HepG2 (cell line): Measurements from ENCODE around the gene RSKR. TPM values are rescaled to one million over a fixed set of nuclear protein-coding genes. Genes with fewer than 3 reads are reported as not detected.

Source experiments
- ARID2 ChIP-seq: sonication (generic); formaldehyde crosslinking; IDR thresholded peaks from 2 replicates; pipeline ENCODE4 v1.8.1; 2022; ENCODE audit warnings: mild to moderate bottlenecking, missing genetic modification reagents, borderline replicate concordance
- CBX5 ChIP-seq: sonication (generic); formaldehyde crosslinking; IDR thresholded peaks from 2 replicates; pipeline ENCODE4 v1.4.0; 2020; ENCODE audit warnings: missing genetic modification reagents, borderline replicate concordance
- MAF1 ChIP-seq: sonication (generic); formaldehyde crosslinking; IDR thresholded peaks from 2 replicates; pipeline ENCODE4 v1.5.0; 2020; ENCODE audit warnings: missing genetic modification reagents, borderline replicate concordance
- SAFB2 ChIP-seq: sonication (generic); formaldehyde crosslinking; IDR thresholded peaks from 2 replicates; pipeline ENCODE4 v1.5.1; 2020; ENCODE audit warnings: missing genetic modification reagents, low read depth, mild to moderate bottlenecking, borderline replicate concordance
- SCMH1 ChIP-seq: sonication (generic); formaldehyde crosslinking; IDR thresholded peaks from 2 replicates; pipeline ENCODE4 v1.9.0; 2021; ENCODE audit warnings: missing genetic modification reagents, mild to moderate bottlenecking, borderline replicate concordance
- SRY ChIP-seq: sonication (generic); formaldehyde crosslinking; IDR thresholded peaks from 2 replicates; pipeline ENCODE4 v1.8.0; 2022; ENCODE audit warnings: mild to moderate bottlenecking, missing genetic modification reagents
- ZBTB20 ChIP-seq: sonication (generic); formaldehyde crosslinking; IDR thresholded peaks from 2 replicates; pipeline ENCODE4 v1.8.1; 2023; ENCODE audit warnings: missing genetic modification reagents, low read depth, mild to moderate bottlenecking, borderline replicate concordance
- ZKSCAN1 ChIP-seq: fragments of 150-350 bp; IDR thresholded peaks from 2 replicates; pipeline ENCODE4 v1.6.1; 2014; ENCODE audit warnings: low read length
- ZNF205 ChIP-seq: IDR thresholded peaks from 2 replicates; pipeline ENCODE4 v1.6.1; 2018; ENCODE audit warnings: missing biosample characterization, missing genetic modification reagents
- ZNF605 ChIP-seq: sonication (generic); formaldehyde crosslinking; IDR thresholded peaks from 2 replicates; pipeline ENCODE4 v1.8.0; 2022; ENCODE audit warnings: mild to moderate bottlenecking, missing genetic modification reagents
- ZNF772 ChIP-seq: sonication (generic); formaldehyde crosslinking; IDR thresholded peaks from 2 replicates; pipeline ENCODE4 v1.5.0; 2020; ENCODE audit warnings: mild to moderate bottlenecking, missing genetic modification reagents
- ZNF782 ChIP-seq: sonication (generic); formaldehyde crosslinking; IDR thresholded peaks from 2 replicates; pipeline ENCODE4 v1.4.0; 2020; ENCODE audit warnings: missing genetic modification reagents, mild to moderate bottlenecking, borderline replicate concordance
- polyA plus RNA-seq, 8 experiments: library from polyadenylated mRNA; depleted of rRNA in 3 of 8; stranded (reverse) in 7 of 8; unstranded in 1 of 8; fragments of >200 nt; fragmentation: Illumina TruSeq in 4 of 8; extraction: Trizol in 4 of 8; gene quantifications; 2 replicates each; pipeline versions ENCODE4 v1.2.1 to v1.2.3, GENCODE V29; 2011 to 2016; ENCODE audit warnings: low read depth in 4 of 8, missing spikeins in 1 of 8, mixed read lengths in 1 of 8; ENCODE audit not compliant: insufficient read depth in 1 of 8
- total RNA-seq, 5 experiments: library from RNA; depleted of rRNA; stranded (reverse); fragments of >200 nt; fragmentation: Illumina TruSeq; extraction: Trizol; gene quantifications; 2 replicates each; pipeline ENCODE4 v1.2.3, GENCODE V29; 2016; ENCODE audit warnings: low read depth in 1 of 5
- TF ChIP-seq, protein P1 (sequence below): sonication (generic); formaldehyde crosslinking; IDR thresholded peaks from 2 replicates; pipeline ENCODE4 v1.5.1; 2020; ENCODE audit warnings: missing genetic modification reagents, mild to moderate bottlenecking, borderline replicate concordance
- TF ChIP-seq, protein P2 (sequence below): sonication (generic); formaldehyde crosslinking; IDR thresholded peaks from 2 replicates; pipeline ENCODE4 v1.4.0; 2020; ENCODE audit warnings: mild to moderate bottlenecking, missing genetic modification reagents, borderline replicate concordance
- TF ChIP-seq, protein P3 (sequence below): sonication (generic); formaldehyde crosslinking; IDR thresholded peaks from 2 replicates; pipeline ENCODE4 v1.4.0; 2020; ENCODE audit warnings: missing genetic modification reagents, mild to moderate bottlenecking, borderline replicate concordance
- TF ChIP-seq, protein P4 (sequence below): fragments of 450-650 bp; IDR thresholded peaks from 2 replicates; pipeline ENCODE4 v1.6.1; 2017

The RSKR gene
- total and polyA plus RNA-seq, 2 of the 13 experiments (the other 11 are each of a cell fraction or from before 2014, with no cell fraction given): 5.0 to 10.4 TPM

DNA sequence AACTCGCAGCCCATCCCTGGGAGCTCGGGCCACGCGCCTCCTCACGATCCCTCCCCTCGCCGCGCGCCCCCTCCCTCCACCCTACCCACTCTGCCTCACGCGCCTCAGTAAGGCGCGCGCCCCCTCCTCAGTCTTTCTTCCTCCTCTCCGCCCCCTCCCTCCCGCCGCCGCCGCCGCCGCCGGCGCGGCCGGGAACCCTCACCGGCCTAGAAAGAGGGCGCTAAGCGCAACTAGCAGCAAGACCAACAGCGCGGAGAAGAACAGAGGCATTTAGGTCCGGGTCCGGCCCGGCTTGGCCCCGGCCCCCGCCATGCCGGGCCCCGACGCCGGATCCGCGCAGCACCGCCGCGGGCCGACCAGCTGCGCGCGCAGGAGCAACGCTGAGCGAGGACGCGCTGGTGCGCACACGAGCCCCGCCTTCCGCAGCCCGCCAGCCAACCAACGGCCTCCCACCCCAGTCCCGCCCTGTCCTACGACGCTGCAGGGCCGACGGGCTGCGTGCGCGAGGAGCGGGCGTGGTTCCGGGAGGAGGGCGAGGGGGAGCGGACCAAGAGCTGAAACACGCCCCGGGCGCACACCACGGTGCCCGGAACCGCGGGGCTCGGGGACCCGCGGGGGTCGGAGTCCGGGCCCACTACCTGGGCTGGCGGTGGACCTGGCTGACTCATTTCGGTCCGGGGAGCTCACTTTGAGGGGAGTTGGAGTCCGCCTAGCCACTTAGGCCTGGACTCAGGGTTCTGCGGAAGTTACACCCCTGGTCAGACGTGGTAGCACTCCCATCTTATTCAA, 31.0 kb upstream of the RSKR start, which contains the start of gene BLTP2 (continued):
- peak; percentile 53; the same call in 1 of the 2 replicates for TF ChIP-seq SAFB2 (CRISPR knock-in tag)
- TF ChIP-seq ZNF605 (CRISPR knock-in tag): peak; percentile 67
- TF ChIP-seq ZNF772 (CRISPR knock-in tag): 0 out of 2 replicates have a peak, but pooled peaks have one; percentile 79
- TF ChIP-seq SCMH1: no peak
- TF ChIP-seq, protein P1, sequence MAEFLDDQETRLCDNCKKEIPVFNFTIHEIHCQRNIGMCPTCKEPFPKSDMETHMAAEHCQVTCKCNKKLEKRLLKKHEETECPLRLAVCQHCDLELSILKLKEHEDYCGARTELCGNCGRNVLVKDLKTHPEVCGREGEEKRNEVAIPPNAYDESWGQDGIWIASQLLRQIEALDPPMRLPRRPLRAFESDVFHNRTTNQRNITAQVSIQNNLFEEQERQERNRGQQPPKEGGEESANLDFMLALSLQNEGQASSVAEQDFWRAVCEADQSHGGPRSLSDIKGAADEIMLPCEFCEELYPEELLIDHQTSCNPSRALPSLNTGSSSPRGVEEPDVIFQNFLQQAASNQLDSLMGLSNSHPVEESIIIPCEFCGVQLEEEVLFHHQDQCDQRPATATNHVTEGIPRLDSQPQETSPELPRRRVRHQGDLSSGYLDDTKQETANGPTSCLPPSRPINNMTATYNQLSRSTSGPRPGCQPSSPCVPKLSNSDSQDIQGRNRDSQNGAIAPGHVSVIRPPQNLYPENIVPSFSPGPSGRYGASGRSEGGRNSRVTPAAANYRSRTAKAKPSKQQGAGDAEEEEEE (CRISPR knock-in tag): no peak
- no peak; the same call in 1 of the 2 replicates for TF ChIP-seq SRY (CRISPR knock-in tag)
- TF ChIP-seq, protein P2, sequence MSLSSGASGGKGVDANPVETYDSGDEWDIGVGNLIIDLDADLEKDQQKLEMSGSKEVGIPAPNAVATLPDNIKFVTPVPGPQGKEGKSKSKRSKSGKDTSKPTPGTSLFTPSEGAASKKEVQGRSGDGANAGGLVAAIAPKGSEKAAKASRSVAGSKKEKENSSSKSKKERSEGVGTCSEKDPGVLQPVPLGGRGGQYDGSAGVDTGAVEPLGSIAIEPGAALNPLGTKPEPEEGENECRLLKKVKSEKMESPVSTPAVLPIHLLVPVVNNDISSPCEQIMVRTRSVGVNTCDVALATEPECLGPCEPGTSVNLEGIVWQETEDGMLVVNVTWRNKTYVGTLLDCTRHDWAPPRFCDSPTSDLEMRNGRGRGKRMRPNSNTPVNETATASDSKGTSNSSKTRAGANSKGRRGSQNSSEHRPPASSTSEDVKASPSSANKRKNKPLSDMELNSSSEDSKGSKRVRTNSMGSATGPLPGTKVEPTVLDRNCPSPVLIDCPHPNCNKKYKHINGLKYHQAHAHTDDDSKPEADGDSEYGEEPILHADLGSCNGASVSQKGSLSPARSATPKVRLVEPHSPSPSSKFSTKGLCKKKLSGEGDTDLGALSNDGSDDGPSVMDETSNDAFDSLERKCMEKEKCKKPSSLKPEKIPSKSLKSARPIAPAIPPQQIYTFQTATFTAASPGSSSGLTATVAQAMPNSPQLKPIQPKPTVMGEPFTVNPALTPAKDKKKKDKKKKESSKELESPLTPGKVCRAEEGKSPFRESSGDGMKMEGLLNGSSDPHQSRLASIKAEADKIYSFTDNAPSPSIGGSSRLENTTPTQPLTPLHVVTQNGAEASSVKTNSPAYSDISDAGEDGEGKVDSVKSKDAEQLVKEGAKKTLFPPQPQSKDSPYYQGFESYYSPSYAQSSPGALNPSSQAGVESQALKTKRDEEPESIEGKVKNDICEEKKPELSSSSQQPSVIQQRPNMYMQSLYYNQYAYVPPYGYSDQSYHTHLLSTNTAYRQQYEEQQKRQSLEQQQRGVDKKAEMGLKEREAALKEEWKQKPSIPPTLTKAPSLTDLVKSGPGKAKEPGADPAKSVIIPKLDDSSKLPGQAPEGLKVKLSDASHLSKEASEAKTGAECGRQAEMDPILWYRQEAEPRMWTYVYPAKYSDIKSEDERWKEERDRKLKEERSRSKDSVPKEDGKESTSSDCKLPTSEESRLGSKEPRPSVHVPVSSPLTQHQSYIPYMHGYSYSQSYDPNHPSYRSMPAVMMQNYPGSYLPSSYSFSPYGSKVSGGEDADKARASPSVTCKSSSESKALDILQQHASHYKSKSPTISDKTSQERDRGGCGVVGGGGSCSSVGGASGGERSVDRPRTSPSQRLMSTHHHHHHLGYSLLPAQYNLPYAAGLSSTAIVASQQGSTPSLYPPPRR (CRISPR knock-in tag): peak; percentile 57; the same call in 1 of the 2 replicates
- TF ChIP-seq ZBTB20 (CRISPR knock-in tag): no peak
- TF ChIP-seq ZNF782 (CRISPR knock-in tag): no peak
- TF ChIP-seq ARID2 (CRISPR knock-in tag): peak; percentile 86
- TF ChIP-seq, protein P3, sequence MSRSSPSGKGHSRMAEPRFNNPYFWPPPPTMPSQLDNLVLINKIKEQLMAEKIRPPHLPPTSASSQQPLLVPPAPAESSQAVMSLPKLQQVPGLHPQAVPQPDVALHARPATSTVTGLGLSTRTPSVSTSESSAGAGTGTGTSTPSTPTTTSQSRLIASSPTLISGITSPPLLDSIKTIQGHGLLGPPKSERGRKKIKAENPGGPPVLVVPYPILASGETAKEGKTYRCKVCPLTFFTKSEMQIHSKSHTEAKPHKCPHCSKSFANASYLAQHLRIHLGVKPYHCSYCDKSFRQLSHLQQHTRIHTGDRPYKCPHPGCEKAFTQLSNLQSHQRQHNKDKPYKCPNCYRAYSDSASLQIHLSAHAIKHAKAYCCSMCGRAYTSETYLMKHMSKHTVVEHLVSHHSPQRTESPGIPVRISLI: no peak; the same call in 1 of the 2 replicates
- 0 out of 2 replicates have a peak, but pooled peaks have one; percentile 13 for TF ChIP-seq CBX5
- no peak for TF ChIP-seq ZNF205 (CRISPR knock-in tag)
- TF ChIP-seq, protein P4, sequence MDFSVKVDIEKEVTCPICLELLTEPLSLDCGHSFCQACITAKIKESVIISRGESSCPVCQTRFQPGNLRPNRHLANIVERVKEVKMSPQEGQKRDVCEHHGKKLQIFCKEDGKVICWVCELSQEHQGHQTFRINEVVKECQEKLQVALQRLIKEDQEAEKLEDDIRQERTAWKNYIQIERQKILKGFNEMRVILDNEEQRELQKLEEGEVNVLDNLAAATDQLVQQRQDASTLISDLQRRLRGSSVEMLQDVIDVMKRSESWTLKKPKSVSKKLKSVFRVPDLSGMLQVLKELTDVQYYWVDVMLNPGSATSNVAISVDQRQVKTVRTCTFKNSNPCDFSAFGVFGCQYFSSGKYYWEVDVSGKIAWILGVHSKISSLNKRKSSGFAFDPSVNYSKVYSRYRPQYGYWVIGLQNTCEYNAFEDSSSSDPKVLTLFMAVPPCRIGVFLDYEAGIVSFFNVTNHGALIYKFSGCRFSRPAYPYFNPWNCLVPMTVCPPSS: no peak
- 0 out of 2 replicates have a peak, but pooled peaks have one; percentile 39 for TF ChIP-seq MAF1 (CRISPR knock-in tag)
- no peak for TF ChIP-seq ZKSCAN1
